Esophagus squamous epithelium (tissue), 4 donors: Measurements from ENCODE around the gene PRMT5.

ENCODE experiments used
- POLR2A ChIP-seq, 4 donors: fragments of 450-650 bp; IDR thresholded peaks; one replicate each; pipeline ENCODE4 v1.6.1; 2017; ENCODE audit warnings: antibody characterized with exemption in 4 of 4, mild to moderate bottlenecking in 4 of 4, moderate library complexity in 3 of 4
- TF ChIP-seq, protein P1 (sequence below), 6 experiments: fragments of 450-650 bp in 4 of 6; fragments of 200-600 bp in 2 of 6; sonication (generic) in 2 of 6; IDR thresholded peaks; one replicate each; pipeline ENCODE4 v1.5.1; 2016 to 2019; ENCODE audit warnings: antibody characterized with exemption in 6 of 6, mild to moderate bottlenecking in 4 of 6, moderate library complexity in 4 of 6

DNA sequence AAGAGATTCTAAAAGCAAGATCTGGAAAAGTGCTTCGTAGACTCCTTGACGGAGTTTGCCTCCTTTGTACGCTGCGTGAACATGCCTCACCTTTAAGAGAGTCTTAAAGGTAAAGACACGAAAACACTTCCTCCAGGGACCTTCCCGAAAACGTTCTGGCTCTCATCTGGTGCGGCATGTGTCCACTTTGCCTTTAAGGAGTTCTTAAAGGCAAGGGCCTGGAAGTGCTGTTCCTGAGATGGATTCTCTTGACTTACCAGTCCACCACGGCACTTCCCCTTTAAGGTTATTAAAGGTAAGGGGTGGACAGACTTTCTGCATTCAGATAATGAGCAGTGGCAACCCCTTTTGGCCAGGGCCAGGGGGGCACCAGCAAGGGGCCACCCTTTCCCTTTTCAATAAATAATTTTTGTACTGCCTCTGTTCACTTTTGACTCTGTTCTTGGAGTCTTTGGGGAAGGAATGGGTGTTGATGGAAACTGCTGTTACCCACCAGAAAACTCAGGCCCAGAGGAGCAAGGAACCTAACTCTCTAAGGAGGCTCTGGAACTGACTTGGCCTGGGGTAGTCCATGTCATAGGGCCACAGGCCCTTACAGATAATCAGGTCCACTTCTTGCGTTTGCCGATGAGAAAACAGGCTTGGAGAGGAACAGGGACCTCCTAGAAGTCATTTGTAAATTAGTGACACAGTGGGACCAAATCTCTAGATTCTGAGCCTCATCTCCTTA, 41.8 kb downstream of the PRMT5 start:
- peak in 1 of 4 donors; percentile 12 for TF ChIP-seq POLR2A (IDR thresholded peaks at IDR 0.05)
- TF ChIP-seq, protein P1, sequence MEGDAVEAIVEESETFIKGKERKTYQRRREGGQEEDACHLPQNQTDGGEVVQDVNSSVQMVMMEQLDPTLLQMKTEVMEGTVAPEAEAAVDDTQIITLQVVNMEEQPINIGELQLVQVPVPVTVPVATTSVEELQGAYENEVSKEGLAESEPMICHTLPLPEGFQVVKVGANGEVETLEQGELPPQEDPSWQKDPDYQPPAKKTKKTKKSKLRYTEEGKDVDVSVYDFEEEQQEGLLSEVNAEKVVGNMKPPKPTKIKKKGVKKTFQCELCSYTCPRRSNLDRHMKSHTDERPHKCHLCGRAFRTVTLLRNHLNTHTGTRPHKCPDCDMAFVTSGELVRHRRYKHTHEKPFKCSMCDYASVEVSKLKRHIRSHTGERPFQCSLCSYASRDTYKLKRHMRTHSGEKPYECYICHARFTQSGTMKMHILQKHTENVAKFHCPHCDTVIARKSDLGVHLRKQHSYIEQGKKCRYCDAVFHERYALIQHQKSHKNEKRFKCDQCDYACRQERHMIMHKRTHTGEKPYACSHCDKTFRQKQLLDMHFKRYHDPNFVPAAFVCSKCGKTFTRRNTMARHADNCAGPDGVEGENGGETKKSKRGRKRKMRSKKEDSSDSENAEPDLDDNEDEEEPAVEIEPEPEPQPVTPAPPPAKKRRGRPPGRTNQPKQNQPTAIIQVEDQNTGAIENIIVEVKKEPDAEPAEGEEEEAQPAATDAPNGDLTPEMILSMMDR (IDR thresholded peaks at IDR 0.05), result no peak
